ENCODE measurements around the gene TTC22.

TTC22 gene

DNA sequence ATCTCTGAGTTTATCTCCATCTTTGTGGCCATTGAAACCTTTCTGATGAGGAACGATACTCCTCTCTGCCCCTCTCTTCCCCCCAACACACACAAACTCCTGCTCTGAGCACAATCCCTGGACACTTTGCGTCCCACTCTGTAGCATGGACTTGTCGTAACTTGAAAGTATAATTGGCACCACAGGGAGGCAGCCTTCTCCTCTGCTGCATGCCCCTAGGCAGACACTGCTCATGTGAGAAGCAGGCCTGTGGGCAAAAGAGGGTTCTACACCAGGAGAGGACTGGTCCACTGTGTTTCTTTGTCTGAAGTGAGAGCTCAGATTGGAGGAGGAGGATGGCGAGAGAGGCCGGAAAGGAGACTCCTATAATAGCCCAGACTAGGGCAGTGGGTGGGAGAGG lies 33.0 kb downstream of the TTC22 start:
- peak; percentile 2 for DNase-seq (ENCODE audit: low read depth)
- H3K4me3 ChIP-seq (ENCODE audit: control insufficient read depth, low read depth, low read length), result no peak overlapping the region
- TF ChIP-seq CTCF (IDR thresholded peaks at IDR 0.05; ENCODE audit: control insufficient read depth, insufficient read depth, low read depth, low read length, missing control alignments), result peak; percentile 21

GRCh38 chr1:54767526-54767925 lies 33.6 kb downstream of the TTC22 start:
- H3K4me3 ChIP-seq (ENCODE audit: control insufficient read depth, low read depth, low read length), result no peak overlapping the region
- no peak for DNase-seq (ENCODE audit: low read depth)
- no peak for TF ChIP-seq CTCF (IDR thresholded peaks at IDR 0.05; ENCODE audit: control insufficient read depth, insufficient read depth, low read depth, low read length, missing control alignments)

- TF ChIP-seq CTCF (IDR thresholded peaks at IDR 0.05; ENCODE audit: control insufficient read depth, insufficient read depth, low read depth, low read length, missing control alignments), result no peak
- H3K4me3 ChIP-seq (ENCODE audit: control insufficient read depth, low read depth, low read length), result no peak overlapping the region
- DNase-seq (ENCODE audit: low read depth), result no peak
Measured at GRCh38 chr1:54766726-54767125, 34.4 kb downstream of the TTC22 start.

DNA sequence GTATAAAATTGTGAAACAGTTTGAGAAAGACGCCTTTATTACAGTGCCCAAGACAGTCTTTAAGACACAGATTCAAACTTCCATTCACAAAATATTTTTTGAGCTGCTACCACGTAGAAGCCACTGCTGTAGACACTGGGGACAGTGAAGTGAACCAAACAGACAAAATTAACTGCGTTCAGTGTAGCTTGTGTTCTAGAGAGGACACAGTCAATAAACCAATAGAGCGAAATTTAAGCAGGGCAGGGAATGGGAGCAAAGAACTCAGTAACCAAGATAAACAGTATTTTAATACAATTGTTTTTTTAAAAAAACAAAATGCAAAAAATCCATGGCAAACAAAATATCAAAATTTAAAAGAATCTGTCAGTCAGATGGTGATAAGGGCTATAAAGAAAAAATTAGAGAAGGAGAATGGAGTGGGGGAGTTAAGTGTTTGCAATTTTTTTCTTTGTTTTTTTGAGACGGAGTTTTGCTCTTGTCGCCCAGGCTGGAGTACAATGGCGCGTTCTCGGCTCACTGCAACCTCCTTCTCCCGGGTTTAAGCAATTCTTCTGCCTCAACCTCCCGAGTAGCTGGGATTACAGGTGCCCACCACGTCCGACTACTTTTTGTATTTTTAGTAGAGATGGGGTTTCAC lies 36.1 kb downstream of the TTC22 start:
- DNase-seq (ENCODE audit: low read depth), result no peak
- H3K4me3 ChIP-seq (ENCODE audit: control insufficient read depth, low read depth, low read length), result peak overlapping the region; percentile 32
- no peak for TF ChIP-seq CTCF (IDR thresholded peaks at IDR 0.05; ENCODE audit: control insufficient read depth, insufficient read depth, low read depth, low read length, missing control alignments)

GRCh38 chr1:54764133-54764921 lies 36.8 kb downstream of the TTC22 start, which contains the start of gene PARS2:
TSS of gene PARS2 (minus strand) at chr1:54764523. CDS start at chr1:54759161, 5,362 bp downstream.
- peak within 1 kb of the TSS; percentile 87 for H3K4me3 ChIP-seq (ENCODE audit: control insufficient read depth, low read depth, low read length)
- no peak for TF ChIP-seq CTCF (IDR thresholded peaks at IDR 0.05; ENCODE audit: control insufficient read depth, insufficient read depth, low read depth, low read length, missing control alignments)
- DNase-seq (ENCODE audit: low read depth), result peak; percentile 99

DNA sequence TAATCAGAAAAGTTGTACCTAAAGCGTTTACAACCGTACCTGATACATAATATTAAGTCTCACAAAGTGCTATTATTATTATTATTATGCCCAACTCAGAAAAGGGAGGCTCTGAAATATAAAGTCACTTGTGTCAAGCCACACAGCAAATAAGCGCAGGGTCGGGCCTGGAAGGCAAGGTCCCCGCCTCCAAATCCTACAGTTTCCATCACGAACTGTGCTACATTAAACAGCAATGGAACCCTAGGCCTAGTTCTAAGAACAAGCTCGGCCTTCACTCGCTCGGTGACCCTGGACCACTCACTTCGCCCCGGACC lies 37.3 kb downstream of the TTC22 start:
- H3K4me3 ChIP-seq (ENCODE audit: control insufficient read depth, low read depth, low read length), result peak overlapping the region; percentile 87
- TF ChIP-seq CTCF (IDR thresholded peaks at IDR 0.05; ENCODE audit: control insufficient read depth, insufficient read depth, low read depth, low read length, missing control alignments), result no peak
- no peak for DNase-seq (ENCODE audit: low read depth)

All from AG09309 (cell line).